Measurements from ENCODE around the gene EPS8. TPM values are rescaled to one million over a fixed set of nuclear protein-coding genes. Genes with fewer than 3 reads are reported as not detected.

Gene EPS8
- 27.7 to 38.4 TPM (median 32.8 TPM) in 5 replicates for total RNA-seq (2022; extraction: Qiagen RNA extraction; ENCODE audit: low read depth)

GRCh38 chr12:15789220-15790171 is at the start of gene EPS8:
TSS of gene EPS8 (minus strand) at chr12:15789388. CDS start at chr12:15682951, 106,437 bp downstream.

Other genes with a start within 250 kb of the EPS8 start
- 190 to 206 TPM (median 195 TPM) in 5 replicates for gene STRAP, start 93.0 kb upstream of the EPS8 start, total RNA-seq (2022; extraction: Qiagen RNA extraction; ENCODE audit: low read depth)
- 38.1 to 56.1 TPM (median 41.7 TPM) in 5 replicates for gene DERA, start 121.9 kb upstream of the EPS8 start, total RNA-seq (2022; extraction: Qiagen RNA extraction; ENCODE audit: low read depth)